RWPE2 (cell line): Measurements from ENCODE around the gene COL4A2.

Source experiments
- ATAC-seq: fragments of 200-7000 bp; cut with Tn5 transposase; 3 replicates; pipeline ENCODE4 v1.9.1; 2021; ENCODE audit warnings: low read depth
- DNase-seq: peaks from one replicate; pipeline ENCODE4 v3.0.0-alpha.2; 2020; ENCODE audit warnings: low spot score
- H3K27ac ChIP-seq: fragments of 450-650 bp; 2 replicates; pipeline ENCODE4 v1.5.1; 2017; ENCODE audit warnings: mild to moderate bottlenecking; ENCODE audit not compliant: poor library complexity, severe bottlenecking
- H3K27me3 ChIP-seq: fragments of 250-450 bp; sonication (Bioruptor Pico); 2 replicates; pipeline ENCODE4 v1.5.1; 2021; ENCODE audit warnings: mild to moderate bottlenecking, moderate library complexity; ENCODE audit not compliant: insufficient read depth, poor library complexity, severe bottlenecking
- H3K36me3 ChIP-seq: fragments of 250-450 bp; sonication (Bioruptor Pico); 2 replicates; pipeline ENCODE4 v1.5.1; 2020; ENCODE audit warnings: low read depth, mild to moderate bottlenecking, moderate library complexity
- H3K4me1 ChIP-seq: fragments of 250-450 bp; sonication (Bioruptor Pico); 2 replicates; pipeline ENCODE4 v1.5.1; 2021; ENCODE audit warnings: mild to moderate bottlenecking, moderate library complexity; ENCODE audit not compliant: insufficient read depth, poor library complexity, severe bottlenecking
- H3K4me3 ChIP-seq: fragments of 250-450 bp; sonication (Bioruptor Pico); 2 replicates; pipeline ENCODE4 v1.5.1; 2021; ENCODE audit warnings: mild to moderate bottlenecking, moderate library complexity; ENCODE audit not compliant: severe bottlenecking
- H3K9me3 ChIP-seq: fragments of 250-450 bp; sonication (Bioruptor Pico); 2 replicates; pipeline ENCODE4 v1.5.1; 2021; ENCODE audit warnings: mild to moderate bottlenecking, moderate library complexity; ENCODE audit not compliant: severe bottlenecking
- TF ChIP-seq, protein P1 (sequence below): fragments of 450-650 bp; IDR thresholded peaks from one replicate; pipeline ENCODE4 v1.5.1; 2017; ENCODE audit warnings: mild to moderate bottlenecking, moderate library complexity; ENCODE audit not compliant: poor library complexity, severe bottlenecking

Gene COL4A2

DNA sequence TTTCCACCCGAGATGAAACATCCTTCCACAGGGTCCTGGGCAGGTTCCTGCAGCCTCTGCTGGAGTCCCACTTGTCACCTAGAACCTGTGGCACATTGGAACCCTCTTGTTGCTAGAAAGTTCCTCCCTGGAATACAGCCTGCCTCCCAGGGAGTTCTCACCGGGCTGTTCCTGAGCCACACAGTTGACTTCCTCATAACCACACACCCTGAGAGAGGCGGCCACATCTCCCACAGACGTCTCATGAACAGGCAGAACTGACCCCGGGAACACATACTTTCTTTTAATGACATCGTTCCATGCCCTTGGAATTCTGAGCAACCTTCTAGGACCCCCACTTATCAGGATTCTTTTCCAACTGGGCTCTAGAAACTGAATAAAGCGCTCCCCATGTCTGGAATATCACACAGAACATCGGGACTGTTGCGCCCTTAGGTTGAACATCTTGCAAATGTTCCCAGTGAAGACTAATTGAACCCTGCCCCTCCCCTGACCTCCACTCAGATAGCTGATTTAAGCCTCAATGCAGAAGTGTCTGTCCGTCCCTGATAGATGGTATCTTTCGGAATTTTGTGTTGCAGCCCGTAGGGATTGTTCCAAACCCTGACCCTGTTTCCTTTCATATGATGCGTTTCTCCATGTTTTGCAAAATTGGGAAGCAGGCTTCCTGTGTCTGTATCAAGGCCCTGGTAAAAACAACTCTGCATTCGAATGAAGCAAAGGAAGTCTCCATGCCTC lies 163.4 kb downstream of the COL4A2 start:
- no peaks in the 10 kb centered on the region for H3K4me1 ChIP-seq
- peaks cover 80% of the 10 kb centered on the region for H3K36me3 ChIP-seq
- DNase-seq: no peak

DNA sequence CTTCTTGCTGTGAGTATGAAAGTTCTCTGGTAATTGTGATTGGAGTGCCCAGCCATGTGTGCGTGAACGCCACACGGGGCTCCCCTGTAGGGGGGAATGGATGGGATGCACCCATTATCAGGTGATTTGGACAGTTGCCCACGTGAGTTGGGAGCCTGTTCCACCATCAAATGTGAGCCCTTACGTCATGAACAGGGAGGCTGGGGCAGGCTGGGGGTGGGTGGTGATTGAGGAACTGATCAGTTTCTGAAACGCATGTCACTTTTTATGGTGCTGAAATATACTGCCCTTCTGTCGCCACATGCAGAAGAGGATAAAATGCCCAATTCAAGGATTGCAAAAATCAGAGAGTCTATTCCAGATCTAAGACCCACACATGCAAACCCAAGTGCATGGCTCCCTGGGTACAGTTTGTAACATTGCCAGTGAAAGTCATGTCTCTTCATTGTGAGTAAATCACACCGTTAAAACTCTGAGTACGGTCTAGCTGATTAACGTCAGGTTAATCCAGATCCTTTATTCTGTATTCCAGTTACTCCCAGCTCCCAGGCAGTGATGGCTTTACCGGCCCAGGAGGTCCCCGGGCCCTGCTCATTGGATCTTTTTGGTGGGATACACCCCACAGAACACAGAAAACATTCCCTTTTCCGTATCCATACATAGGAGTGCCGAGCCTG lies 164.2 kb downstream of the COL4A2 start:
- no peak for DNase-seq
- no peaks in the 10 kb centered on the region for H3K27me3 ChIP-seq
- TF ChIP-seq, protein P1, sequence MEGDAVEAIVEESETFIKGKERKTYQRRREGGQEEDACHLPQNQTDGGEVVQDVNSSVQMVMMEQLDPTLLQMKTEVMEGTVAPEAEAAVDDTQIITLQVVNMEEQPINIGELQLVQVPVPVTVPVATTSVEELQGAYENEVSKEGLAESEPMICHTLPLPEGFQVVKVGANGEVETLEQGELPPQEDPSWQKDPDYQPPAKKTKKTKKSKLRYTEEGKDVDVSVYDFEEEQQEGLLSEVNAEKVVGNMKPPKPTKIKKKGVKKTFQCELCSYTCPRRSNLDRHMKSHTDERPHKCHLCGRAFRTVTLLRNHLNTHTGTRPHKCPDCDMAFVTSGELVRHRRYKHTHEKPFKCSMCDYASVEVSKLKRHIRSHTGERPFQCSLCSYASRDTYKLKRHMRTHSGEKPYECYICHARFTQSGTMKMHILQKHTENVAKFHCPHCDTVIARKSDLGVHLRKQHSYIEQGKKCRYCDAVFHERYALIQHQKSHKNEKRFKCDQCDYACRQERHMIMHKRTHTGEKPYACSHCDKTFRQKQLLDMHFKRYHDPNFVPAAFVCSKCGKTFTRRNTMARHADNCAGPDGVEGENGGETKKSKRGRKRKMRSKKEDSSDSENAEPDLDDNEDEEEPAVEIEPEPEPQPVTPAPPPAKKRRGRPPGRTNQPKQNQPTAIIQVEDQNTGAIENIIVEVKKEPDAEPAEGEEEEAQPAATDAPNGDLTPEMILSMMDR: no peak
- no peak overlapping the region for H3K27ac ChIP-seq
- no peak for ATAC-seq
- no peak overlapping the region for H3K4me3 ChIP-seq
- H3K4me1 ChIP-seq: no peaks in the 10 kb centered on the region
- no peaks in the 10 kb centered on the region for H3K9me3 ChIP-seq
- H3K36me3 ChIP-seq: peaks cover 79% of the 10 kb centered on the region

More for the DNA sequence above, 163.4 kb downstream of the COL4A2 start:
- H3K4me3 ChIP-seq: no peak overlapping the region
- no peak for ATAC-seq
- H3K27me3 ChIP-seq: no peaks in the 10 kb centered on the region
- H3K9me3 ChIP-seq: no peaks in the 10 kb centered on the region
- no peak overlapping the region for H3K27ac ChIP-seq
- TF ChIP-seq, protein P1: no peak

GRCh38 chr13:110471833-110472162 lies 164.7 kb downstream of the COL4A2 start:
- no peak for DNase-seq
- H3K27me3 ChIP-seq: no peaks in the 10 kb centered on the region
- no peaks in the 10 kb centered on the region for H3K9me3 ChIP-seq
- peaks cover 84% of the 10 kb centered on the region for H3K36me3 ChIP-seq
- TF ChIP-seq, protein P1: no peak
- ATAC-seq: no peak
- no peak overlapping the region for H3K4me3 ChIP-seq
- no peaks in the 10 kb centered on the region for H3K4me1 ChIP-seq
- H3K27ac ChIP-seq: no peak overlapping the region

DNA sequence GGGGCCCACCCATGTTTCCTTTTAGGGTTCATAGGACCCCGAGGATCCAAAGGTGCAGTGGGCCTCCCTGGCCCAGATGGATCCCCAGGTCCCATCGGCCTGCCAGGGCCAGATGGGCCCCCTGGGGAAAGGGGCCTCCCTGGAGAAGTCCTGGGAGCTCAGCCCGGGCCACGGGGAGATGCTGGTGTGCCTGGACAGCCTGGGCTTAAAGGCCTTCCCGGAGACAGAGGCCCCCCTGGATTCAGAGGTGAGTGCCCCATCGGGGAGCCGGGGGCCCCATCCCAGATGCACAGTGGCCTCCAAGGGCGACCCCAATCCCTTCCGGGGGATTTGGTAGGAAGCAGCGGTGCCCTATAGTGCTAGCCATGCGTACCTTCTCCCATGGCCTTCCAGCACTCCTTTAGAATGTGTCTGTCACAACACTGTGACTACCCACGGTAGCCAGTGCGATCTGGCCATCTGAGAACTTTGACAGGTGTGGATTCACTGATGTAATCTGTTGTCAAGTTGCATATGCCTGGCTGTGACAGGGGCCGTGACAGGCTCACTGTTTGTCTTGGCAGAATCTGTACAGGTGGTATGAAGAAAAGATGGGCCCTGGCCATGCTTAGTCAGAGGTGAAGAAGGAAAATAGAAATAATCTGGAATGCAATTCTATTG lies 165.9 kb downstream of the COL4A2 start:
- no peaks in the 10 kb centered on the region for H3K9me3 ChIP-seq
- H3K36me3 ChIP-seq: peaks cover 86% of the 10 kb centered on the region
- H3K4me1 ChIP-seq: no peaks in the 10 kb centered on the region
- DNase-seq: no peak
- TF ChIP-seq, protein P1: no peak
- no peak overlapping the region for H3K27ac ChIP-seq
- H3K27me3 ChIP-seq: no peaks in the 10 kb centered on the region
- H3K4me3 ChIP-seq: no peak overlapping the region
- no peak for ATAC-seq
